HG03159 (cell line): ENCODE results near the gene SRP68.
"Not testable (repeated sequence)": the region's sequence is repeated elsewhere in the genome, so short reads cannot be mapped to it uniquely, and the experiment has no call there.

Experiments
- ATAC-seq: cut with Tn5 transposase; IDR thresholded peaks from one replicate; pipeline ENCODE4 v1.9.1; 2021; ENCODE audit warnings: mild to moderate bottlenecking, moderate library complexity; ENCODE audit not compliant: unreplicated experiment

SRP68 gene

DNA sequence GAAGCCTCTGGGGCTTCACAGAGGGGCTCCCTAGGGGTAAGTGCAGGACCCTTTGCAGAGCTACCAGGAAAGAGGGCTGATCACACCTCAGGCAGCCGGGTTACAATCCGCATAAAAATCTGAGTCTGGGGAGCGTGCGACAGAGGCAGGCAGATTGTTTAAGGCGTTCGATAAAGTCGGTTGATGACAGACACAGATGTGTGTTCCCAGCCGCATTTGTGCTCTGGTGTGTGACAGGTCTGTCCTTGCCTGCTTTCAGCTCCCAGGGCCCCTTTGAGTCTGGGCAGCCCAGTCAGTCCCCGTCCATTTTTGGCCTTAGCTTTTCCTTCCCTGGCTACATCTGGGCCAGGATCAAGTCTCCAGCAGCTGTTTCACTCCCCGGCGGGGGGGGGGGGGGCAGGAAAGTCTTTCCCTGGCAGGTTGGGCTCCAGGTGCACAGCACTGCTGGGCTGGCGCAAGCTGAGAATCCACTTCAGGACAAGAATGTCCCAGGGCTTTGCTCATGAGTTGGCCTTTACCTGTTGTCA lies 5.3 kb upstream of the SRP68 start:
- no peak for ATAC-seq

GRCh38 chr17:76076765-76077583 lies 4.7 kb upstream of the SRP68 start:
- ATAC-seq, result no peak

DNA sequence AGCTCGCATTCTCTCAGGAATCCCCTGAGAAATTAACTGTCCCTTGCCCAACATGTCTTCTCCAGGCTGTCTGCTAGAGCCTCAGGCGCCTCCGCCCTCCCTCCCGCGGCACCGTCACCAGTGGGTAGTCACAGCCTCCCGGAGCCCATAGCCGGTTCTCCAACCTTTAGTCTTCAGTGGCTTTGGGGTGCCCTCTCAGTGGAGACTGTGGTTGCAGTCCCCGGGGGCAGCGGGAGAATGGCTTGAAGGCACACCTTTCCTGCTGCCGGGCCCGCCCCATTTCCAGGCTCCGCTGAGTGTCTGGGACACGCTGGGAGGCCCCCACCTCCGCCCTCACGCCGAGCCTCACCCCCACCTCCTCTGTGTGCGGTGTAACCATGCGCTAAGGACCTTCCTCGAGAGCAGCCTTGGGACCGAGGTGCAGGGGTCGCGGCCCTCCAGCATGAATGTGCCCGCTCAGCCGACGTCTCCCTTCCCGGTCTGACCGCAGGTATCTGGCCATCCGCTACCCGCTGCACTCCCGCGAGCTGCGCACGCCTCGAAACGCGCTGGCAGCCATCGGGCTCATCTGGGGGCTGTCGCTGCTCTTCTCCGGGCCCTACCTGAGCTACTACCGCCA lies 3.9 kb upstream of the SRP68 start:
- ATAC-seq, result no peak

DNA sequence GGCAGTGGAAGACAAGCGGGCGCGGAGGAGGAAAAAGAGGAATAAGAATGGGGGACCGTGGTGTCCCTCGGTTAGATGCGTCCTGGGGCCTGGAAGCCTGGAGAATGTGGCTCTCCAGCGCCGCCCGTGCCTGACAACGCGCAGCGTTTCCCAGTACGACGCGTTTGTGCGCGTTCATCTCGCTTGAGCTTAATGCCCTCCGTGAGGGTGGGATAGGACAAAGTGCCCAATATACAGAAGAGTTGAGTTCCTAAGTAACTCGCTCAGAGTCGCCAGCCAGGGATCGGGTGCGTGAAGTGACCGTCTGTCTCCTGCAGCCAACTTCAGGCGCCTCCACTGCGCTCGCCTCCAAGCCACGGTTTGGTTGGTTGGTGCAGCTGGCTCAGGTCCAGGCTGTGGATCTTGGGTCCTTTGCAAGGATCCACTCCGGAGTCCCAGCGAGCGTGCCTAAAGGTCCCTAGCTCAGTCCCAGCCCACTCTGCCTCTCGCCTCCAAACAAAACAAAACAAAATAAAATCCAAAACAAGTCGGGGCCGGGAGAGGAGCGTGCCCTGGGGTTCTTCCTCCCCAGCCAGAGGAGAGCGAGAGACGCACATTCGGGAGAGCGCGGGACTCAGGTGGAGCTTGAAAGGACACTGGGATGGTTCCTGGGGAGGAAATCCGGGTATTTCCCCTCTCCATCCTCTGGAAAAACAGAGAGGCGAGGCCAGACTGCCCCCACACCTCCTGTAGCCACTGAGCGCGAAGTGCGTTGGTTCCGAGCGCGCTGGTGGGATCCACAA lies 3.2 kb upstream of the SRP68 start:
- ATAC-seq, result no peak

DNA sequence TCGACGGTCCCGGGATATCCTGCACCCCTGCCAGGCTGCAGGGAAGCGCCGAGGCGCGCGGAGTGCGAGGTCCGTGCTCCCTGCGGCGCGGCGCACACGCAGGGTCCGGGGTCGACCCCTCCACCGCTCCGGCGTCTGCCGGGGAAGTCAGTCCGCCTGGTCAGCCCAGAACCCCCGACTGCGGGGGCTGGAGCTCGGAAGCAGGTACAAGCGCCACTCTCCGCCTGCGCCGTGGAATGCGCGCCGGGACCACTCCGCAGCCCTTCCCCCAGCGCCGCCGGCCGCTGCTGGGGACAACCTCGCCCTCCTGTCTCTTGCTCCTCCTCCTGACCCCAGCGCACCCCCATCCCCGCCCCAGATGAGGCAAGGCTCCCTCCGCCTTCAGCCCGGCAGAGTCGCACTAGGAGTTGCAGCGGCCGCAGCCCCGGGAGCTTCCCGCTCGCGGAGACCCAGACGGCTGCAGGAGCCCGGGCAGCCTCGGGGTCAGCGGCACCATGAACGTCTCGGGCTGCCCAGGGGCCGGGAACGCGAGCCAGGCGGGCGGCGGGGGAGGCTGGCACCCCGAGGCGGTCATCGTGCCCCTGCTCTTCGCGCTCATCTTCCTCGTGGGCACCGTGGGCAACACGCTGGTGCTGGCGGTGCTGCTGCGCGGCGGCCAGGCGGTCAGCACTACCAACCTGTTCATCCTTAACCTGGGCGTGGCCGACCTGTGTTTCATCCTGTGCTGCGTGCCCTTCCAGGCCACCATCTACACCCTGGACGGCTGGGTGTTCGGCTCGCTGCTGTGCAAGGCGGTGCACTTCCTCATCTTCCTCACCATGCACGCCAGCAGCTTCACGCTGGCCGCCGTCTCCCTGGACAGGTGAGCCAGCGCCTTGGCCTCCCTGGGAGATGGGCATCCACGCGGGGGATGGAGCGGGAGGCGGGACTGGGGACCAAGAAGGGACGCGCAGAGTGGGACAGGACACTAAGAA lies 2.4 kb upstream of the SRP68 start, which contains the start of gene GALR2:
Gene GALR2, plus strand, starts transcription at position 392 of the 974 bp plus-strand sequence. Its CDS starts 103 bp downstream, at position 495.
- ATAC-seq, result no peak

- ATAC-seq, result no peak
Observed at GRCh38 chr17:76071531-76072147, 678 bp downstream of the SRP68 start.

GRCh38 chr17:76065775-76066174 lies 6.5 kb downstream of the SRP68 start:
- ATAC-seq, result no peak

GRCh38 chr17:76063875-76064546 lies 8.3 kb downstream of the SRP68 start:
- no peak for ATAC-seq

DNA sequence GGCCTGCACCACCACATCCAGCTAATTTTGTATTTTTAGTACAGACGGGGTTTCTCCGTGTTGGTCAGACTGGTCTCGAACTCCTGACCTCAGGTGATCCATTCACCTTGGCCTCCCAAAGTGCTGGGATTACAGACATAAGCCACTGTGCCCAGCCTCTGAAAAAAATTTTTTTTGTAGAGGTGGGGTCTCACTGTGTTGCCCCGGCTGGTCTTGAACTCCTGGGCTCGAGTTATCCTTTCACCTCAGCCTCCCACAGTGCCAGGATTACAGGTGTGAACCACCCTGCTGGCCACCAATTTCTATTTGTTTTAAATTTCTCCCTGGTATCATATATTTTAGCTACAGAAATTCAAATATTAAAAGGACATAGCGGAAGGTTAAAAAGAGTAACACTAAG lies 14.1 kb downstream of the SRP68 start:
- not testable (repeated sequence) for ATAC-seq

DNA sequence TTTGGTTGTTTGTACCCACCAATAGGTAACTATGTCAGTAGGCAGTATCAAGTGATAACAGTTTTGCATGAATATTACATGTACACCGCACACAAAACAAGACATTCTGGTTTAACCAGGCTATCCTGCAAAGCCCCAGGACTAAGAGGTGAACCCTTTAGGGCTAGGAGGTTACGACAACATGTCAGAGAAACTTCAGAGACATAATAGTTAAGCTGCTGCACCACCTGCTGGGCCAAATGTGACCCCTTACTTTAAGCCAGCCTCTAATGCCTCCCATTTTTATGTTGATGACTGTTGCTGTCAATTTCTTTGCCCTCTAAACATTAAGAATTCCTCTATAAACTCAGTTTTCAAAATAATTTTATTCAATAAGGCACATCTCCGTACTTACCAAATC lies 15.4 kb downstream of the SRP68 start:
- ATAC-seq, result no peak

DNA sequence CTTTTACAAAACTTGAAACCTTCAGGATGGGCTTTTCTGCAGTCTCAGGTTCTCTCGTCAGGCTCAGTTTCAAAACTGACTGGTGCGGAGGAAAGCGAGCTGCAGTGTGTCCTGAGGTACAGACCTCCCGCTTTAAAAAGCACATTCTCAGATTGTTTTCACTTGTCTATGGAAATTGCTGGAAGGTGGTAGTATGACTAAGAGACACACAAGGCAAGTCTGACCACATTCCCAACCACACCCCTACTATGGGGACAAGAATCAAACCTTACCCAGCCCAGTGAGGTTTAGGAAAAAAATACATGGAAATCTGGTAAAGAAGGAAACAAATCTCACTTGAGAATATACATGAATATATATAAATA lies 18.2 kb downstream of the SRP68 start:
- no peak for ATAC-seq

GRCh38 chr17:76053246-76054111 lies 18.8 kb downstream of the SRP68 start:
- ATAC-seq, result no peak

DNA sequence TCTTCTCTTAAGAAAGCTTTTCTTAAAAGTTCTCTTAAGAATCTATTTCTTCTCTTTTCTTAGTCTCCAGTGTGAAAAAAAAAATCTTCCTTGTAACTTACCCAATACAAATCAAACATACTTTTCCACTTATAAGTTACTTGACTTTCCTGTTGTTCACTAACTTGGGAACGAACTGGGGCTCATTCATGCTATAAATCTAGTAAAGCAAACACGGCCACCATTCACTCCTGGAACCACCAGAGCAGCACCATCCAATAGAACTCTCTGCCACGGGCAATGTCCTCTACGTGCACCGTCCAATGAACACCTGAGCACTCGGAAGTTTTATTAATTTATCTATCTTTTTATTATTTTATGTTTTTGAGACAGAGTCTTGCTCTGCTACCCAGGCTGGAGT lies 20.8 kb downstream of the SRP68 start:
- ATAC-seq, result no peak

DNA sequence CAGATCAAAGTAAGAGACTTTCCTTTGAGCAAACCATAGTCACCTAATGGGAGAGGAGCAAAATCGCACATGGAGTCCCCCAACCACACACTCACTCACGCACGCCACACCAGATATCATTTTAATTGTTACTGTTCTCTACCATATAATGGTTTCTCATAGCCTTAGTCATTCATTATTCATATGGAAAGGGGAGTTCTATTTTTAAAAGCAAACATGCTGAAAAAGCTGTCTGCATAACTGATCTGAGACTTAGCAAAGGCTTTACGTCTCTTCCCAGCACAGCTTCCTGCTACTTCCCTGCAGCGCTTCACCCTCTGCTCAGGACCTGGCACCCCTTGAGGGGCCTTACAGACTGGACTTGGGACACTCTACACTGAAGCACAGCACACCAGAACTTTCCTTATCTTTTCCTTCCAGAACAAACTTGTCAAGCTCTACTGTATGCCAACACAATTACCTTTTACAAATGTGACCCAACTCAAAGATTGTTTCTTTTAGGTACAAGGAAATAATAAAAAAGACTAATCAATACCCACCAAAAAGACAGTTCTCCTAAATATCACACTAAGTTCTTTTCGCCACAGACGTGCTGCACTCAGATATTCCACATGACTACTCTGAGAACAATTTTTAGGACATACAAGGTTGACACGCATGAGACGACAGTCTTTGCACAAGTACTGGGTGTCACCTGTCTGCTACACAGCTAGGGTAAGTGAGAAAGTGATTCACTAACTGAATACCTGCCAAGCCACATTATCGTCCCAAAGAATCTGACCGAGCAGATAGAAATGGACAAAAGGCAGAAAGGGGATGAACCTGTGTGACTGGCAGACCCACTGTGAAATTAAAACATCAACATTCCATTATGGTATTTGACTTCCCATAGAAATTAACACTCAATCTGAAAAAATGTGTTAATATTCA lies 21.5 kb downstream of the SRP68 start:
- no peak for ATAC-seq

DNA sequence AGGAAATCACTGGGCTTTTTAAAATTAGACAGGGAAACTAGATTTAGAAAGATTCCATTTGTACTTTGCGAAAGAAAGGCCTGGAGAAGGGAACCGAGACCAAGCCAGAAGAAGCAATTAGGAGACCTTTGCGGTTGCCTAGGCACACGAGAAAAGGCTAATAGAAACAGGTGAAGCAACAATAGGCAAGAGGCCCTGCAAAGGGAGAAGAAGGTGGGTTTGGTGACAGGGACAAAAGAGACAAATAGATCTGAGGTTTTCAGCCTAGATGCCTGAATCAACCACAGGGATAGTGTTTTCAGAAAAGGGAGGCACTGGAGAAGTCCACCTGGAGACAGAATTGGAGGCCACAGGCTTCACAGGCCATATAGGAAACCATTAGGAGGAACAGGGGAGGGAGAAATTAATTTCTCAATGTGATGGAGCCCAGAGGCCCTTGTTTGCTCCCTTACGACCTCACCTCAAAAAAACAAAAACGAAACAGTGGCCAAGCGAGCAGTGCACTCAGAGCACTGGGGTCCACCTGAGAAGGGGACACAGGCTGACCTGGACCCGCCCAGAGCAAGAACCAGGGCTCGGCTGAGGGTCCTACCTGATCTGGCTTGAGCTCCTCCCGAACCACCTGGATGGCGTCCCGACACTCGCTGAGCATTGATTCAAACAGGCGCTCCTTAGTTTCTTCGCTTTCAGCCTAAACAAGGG lies 22.3 kb downstream of the SRP68 start:
- ATAC-seq, result no peak

- no peak for ATAC-seq
Observed at GRCh38 chr17:76049239-76049638, 23.1 kb downstream of the SRP68 start.

DNA sequence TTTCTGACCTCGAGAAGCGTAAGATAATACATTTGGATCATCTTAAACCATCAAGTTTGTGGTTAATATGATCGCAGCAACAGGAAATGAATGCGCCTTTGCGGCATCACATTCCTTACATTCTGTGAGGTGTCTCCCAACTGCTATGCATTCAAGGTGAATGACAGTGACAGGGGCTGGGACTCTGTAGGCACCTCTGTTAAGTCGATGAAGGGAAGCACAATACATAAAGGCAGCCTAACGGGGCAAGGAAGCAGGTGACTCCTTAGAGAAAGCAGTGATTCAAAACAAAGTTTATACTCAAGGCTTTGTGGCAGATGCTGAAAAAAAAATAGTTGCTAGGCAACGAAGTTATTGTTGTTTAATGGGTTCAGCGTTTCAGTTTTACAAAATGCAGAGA lies 23.6 kb downstream of the SRP68 start:
- no peak for ATAC-seq
